HG03342 (cell line): Measurements from ENCODE around the gene PRSS33.

Experiments used
- ATAC-seq: cut with Tn5 transposase; IDR thresholded peaks from one replicate; pipeline ENCODE4 v1.9.1; 2021; ENCODE audit warnings: mild to moderate bottlenecking, moderate library complexity; ENCODE audit not compliant: unreplicated experiment

Gene PRSS33

GRCh38 chr16:2779151-2779920 is 8.0 kb downstream of the PRSS33 start:
- ATAC-seq, result no peak

DNA sequence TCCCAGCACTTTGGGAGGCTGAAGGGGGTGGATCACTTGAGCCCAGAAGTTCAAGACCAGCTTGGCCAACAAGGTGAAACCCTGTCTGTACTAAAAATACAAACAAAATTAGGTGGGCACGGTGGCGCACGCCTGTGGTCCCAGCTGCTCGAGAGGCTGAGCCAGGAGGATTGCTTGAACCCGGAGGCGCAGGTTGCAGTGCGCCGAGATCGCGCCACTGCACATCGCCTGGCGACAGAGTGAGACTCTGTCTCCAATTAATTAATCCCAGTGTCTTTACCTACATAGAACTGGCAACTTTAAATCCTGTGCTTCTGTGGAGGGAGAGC is 8.8 kb downstream of the PRSS33 start:
- ATAC-seq, result no peak

DNA sequence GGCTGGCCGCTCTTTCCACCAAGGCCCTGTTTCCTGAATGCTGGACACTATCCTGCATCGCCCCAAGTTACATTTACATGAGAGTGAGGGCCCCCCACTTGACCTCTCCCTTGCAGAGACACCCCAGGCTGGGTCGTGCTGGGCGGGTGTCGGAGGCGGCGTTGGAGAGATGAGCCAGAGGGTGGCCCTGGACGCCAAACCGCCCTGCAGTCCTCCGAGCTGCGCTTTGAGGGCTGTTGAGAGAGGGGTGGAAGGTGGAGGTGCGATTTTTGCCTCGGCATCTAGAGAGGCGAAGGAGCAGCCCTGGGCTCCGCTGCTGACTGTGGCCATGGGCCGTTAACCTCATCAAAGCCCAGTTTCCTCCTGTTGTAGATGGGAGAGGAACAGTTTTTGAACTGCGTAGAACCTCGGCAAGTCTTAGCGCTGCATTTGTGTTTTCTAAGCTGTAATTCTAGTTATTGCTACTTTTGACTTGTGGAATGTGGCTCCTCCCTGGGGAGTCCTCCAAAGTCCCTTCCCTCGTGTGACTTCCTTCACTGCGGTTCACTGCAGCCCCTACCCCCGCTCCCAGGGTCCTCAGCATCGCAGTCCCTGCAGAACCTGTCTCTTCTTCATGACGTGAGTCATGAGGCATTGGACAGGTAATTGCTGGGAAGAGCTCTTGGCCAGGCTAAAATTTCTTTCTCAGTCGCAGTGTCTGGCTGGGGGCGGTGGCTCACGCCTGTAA is 9.3 kb downstream of the PRSS33 start:
- no peak for ATAC-seq

DNA sequence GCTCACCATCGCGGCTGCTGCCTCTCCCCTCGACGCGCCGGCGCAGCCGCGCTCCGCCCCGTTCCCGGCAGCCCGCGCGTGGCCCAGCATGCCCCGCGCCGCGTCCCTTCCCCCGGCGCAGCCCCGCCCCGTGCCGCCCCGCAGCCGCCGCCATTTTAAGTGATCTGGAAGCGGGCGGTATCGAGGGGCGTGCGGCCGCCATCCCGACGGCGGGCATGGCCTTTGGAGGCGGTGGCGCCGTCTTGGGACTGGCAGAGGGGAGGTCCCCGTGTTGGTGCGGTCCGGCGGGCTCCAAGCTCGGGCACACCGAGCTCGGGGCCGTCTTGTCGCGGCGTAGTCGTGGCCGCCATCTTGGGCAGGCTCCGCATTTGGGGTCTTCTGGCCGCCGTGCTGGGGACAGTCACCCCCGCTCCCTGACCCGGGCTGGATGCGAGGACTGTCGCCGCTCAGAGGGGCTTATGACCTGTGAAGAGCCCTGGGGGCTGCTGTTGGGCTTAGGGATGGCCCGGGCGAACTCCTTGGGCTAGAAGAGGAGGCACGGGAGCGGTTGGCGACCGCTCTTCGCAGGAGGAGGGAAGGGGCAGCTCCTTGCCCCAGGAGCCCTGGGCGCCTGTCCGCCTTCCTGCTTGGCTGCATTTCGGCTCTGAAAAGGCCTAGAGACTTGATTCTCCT is 10.0 kb downstream of the PRSS33 start, which contains the start of gene ELOB:
ELOB (minus strand) TSS at position 50 of the 672 bp plus-strand sequence; CDS start at position 9, 41 bp downstream.
- ATAC-seq, result peak; percentile 77

- peak; percentile 40 for ATAC-seq
Measured at GRCh38 chr16:2776500-2777139, 10.7 kb downstream of the PRSS33 start.

DNA sequence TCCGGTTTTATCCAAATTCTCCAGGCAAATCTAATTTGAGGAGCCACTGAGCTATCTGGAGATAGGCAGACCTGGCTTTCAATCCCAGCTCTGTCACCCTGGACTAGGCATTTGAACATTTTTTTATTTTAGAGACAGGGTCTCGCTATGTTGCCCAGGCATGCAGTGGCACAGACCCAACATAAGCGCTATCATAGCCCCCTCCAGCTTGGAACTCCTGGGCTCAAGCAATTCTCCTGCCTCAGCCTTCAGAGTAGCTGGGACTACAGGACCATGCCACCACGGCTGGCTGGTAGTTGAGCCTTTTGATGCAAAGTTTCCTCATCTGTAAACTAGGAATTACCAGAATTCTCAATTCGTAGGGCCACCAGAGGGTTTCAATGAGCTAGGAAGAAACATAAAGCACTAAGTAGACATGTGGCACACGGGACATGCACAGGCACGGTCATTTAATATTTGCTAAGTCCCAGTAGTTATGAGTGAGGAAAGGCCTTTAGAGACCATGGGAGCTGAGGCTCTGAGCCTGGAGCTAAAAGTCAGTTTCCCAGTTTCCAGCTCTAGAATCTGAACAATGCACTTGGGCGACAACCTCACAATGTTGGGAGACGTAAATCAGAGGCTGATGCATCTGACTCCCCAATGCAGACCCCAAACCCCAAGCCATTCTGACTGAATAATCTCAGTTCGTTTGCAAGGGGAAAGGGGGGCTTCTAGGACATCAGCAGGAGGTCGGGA is 11.4 kb downstream of the PRSS33 start:
- ATAC-seq, result no peak

DNA sequence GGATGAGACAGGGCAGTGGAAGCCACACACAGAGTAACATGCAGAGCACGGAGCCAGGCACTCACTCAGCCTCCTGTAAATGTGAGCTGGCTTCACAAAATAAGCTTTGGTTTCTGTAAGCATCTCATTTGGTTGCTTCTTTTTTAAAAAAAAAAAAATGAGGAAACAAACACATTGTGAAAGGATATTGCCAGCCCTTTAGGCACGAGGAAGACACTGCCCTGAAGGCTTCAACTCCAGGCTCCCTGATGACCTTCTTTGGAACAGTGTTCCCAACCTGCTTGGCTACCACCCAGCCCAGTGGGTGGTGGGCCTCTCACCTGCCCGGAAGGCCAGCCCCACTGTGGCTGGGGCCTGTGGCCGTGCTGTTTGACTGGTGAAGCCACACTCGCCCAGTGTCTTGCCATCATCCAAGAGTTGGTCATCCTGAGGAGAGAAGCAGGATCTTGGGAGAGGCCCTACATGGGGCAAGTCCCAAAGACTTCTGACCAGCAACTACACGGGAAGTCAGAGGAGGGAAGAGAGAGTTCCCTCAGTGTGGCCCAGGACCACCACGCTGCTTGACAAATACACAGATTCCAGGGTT is 12.1 kb downstream of the PRSS33 start:
- no peak for ATAC-seq

- ATAC-seq, result no peak
Measured at GRCh38 chr16:2774161-2774891, 13.0 kb downstream of the PRSS33 start.

DNA sequence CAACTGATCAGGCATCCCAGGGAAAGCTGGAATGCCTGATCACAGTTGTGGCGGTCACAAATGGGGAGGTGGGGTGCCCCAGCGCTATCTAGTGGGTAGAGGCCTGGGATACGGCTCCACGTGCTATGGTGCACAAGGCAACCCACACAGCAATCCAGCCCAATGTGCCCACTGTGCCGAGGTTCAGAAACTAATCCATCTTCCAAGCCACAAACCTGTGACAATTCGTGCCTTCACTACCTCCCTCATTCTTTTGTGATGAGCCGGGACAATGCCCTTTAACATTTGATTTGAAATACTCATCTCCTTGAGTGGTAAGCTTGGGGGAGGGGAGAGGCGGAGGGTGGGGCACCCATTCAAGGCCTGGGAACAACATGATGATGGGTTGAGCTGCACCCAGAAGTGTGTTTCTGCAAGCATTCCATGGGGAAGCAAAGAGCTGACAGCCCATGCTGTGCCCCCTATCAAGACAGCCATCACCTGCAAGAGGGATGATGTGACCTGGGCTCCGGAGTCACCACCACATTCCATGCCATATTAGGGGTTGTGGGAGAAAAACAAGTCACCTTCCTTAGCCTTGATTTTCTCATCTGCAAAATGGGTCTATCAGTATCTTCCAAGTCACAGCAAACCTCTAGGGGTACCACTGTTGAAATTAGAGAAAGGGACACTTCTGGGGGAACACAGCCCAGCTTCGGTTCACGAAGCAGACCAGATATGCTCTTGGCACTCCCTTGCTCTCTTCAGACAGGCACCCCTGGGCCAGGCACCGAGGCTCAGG is 14.0 kb downstream of the PRSS33 start:
- ATAC-seq, result no peak

GRCh38 chr16:2771496-2772402 is 15.6 kb downstream of the PRSS33 start:
- no peak for ATAC-seq

DNA sequence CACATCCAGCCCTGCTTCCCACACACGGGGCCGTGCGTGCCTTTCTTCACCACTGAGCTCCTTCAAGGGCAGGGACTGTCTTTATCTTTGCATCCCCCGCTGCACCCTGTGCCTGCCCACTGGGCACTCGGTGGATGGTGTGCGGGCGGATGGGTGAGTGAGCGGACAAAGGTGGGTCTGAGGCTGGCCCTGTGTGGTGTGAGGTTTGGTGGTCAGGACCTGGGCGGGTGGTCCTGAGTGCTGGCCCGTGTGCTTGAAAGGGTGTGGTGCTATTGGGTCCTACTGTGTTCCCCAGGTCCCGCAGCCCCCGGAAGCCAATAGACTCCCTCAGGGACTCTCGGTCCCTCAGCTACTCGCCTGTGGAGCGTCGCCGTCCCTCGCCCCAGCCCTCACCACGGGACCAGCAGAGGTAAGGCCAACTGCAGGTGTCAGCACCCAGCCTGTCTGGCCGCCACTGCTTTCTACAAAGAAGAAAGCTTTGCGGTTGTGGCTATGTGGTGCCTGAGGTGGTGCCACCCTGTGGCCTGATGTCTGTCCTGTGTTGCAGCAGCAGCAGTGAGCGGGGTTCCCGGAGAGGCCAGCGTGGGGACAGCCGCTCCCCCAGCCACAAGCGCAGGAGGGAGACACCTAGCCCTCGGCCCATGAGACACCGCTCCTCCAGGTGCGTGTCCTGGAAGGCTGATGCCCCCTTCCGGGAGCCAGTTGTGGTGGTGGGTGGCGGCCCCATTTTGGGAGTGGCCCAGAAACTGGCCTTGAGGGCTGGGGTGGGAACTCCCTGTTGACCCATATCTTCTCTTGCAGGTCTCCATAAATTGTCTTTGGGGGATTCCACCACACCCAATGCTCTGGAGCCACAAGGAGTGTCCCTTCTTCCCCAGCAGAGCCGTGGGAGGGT is 17.1 kb downstream of the PRSS33 start:
- ATAC-seq, result no peak

DNA sequence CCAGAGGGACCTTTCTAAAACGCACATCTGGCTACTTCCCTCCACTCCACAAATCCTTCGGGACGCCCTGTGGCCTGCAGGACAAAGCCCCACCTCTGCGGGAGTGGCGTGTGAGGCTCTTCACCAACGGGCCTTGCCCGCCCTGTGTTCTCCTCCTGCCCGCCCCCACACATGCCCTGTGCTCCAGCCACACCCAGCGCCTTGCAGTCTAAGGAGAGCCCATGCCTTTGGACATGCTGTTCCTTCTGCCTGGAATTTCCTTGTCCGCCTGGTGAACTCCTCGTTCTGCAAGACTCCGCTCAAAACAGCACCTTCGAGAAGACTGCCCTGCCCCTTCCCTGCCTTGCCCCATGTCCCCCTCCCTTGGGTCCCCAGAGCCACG is 17.7 kb downstream of the PRSS33 start:
- ATAC-seq, result no peak

- no peak for ATAC-seq
Measured at GRCh38 chr16:2769100-2769529, 18.2 kb downstream of the PRSS33 start.

DNA sequence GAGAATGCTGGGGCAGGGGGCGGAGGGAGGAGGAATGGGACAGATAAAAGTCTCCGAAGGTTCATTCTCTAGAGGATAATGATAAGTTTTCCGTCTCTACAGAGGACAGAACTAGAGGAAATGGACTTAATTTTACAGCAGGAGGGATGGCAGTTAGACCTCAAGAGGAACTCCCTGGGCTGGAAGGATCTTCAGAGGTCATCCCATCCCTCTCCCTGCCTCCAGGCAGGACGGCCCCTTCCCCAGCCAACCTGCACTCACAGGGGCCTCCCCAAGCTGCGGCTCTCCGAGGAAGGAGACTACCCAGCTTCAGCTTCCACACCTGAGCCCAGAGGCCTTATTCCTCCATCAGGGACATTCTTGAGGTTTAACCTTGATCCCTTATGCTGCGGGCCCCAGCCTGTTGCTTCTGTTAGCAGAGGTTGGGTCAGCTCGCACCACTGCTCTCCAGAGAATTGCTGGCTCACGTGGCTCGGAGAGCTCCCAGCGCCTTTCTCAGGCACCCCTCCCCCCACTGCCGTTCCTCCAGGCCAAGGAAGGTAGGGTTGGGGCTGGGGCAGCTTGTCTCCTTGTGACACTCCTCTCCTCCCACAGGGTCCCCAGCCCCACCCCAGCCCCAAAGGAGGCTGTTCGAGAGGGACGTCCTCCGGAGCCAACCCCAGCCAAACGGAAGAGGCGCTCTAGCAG is 18.8 kb downstream of the PRSS33 start:
- no peak for ATAC-seq

DNA sequence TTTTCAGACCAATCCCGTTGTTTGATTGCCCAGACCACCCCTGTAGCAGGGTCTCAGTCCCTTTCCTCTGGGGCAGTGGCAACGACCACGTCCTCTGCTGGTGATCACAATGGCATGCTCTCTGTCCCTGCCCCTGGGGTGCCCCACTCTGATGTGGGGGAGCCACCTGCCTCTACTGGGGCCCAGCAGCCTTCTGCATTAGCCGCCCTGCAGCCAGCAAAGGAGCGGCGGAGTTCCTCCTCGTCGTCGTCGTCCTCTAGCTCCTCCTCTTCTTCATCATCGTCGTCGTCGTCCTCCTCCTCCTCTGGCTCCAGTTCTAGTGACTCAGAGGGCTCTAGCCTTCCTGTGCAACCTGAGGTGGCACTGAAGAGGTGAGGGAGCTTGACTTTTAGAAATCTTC is 19.5 kb downstream of the PRSS33 start:
- no peak for ATAC-seq

- ATAC-seq, result no peak
Measured at GRCh38 chr16:2767140-2767731, 20.1 kb downstream of the PRSS33 start.
